GM19397 (cell line): Measurements from ENCODE around the gene FAM193A.
"Not testable (repeated sequence)": the region's sequence is repeated elsewhere in the genome, so short reads cannot be mapped to it uniquely, and the experiment has no call there.

Experiments used
- ATAC-seq: cut with Tn5 transposase; IDR thresholded peaks from one replicate; pipeline ENCODE4 v1.9.1; 2021; ENCODE audit warnings: mild to moderate bottlenecking, moderate library complexity; ENCODE audit not compliant: unreplicated experiment

The FAM193A gene

GRCh38 chr4:2574009-2574408 is 37.6 kb downstream of the FAM193A start:
- no peak for ATAC-seq

- ATAC-seq, result no peak
These were observed 38.4 kb downstream of the FAM193A start for GRCh38 chr4:2574863-2575262.

- no peak for ATAC-seq
These were observed 39.8 kb downstream of the FAM193A start for GRCh38 chr4:2576290-2576689.

GRCh38 chr4:2578106-2578505 is 41.7 kb downstream of the FAM193A start:
- no peak for ATAC-seq

GRCh38 chr4:2579910-2580309 is 43.5 kb downstream of the FAM193A start:
- ATAC-seq, result no peak

- ATAC-seq, result no peak
These were observed 46.6 kb downstream of the FAM193A start for GRCh38 chr4:2583092-2583491.

GRCh38 chr4:2583517-2583916 is 47.1 kb downstream of the FAM193A start:
- no peak for ATAC-seq

GRCh38 chr4:2586502-2586901 is 50.1 kb downstream of the FAM193A start:
- no peak for ATAC-seq

- ATAC-seq, result no peak
These were observed 50.9 kb downstream of the FAM193A start for GRCh38 chr4:2587213-2587823.

- no peak for ATAC-seq
These were observed 51.8 kb downstream of the FAM193A start for GRCh38 chr4:2588259-2588658.

GRCh38 chr4:2591189-2591588 is 54.7 kb downstream of the FAM193A start:
- no peak for ATAC-seq

- ATAC-seq, result not testable (repeated sequence)
These were observed 55.6 kb downstream of the FAM193A start for GRCh38 chr4:2592014-2592413.

- ATAC-seq, result no peak
These were observed 56.1 kb downstream of the FAM193A start for GRCh38 chr4:2592572-2592971.

GRCh38 chr4:2593003-2593402 is 56.6 kb downstream of the FAM193A start:
- ATAC-seq, result no peak

- no peak for ATAC-seq
These were observed 59.0 kb downstream of the FAM193A start for GRCh38 chr4:2595436-2595835.

GRCh38 chr4:2595952-2596552 is 59.6 kb downstream of the FAM193A start:
- ATAC-seq, result no peak

- no peak for ATAC-seq
These were observed 60.2 kb downstream of the FAM193A start for GRCh38 chr4:2596611-2597010.

- peak; percentile 66 for ATAC-seq
These were observed 62.3 kb downstream of the FAM193A start for GRCh38 chr4:2598511-2599303.

- ATAC-seq, result no peak
These were observed 62.8 kb downstream of the FAM193A start for GRCh38 chr4:2599304-2599654.

- no peak for ATAC-seq
These were observed 64.4 kb downstream of the FAM193A start for GRCh38 chr4:2600878-2601277.

GRCh38 chr4:2604614-2605013 is 68.2 kb downstream of the FAM193A start:
- no peak for ATAC-seq

- ATAC-seq, result no peak
These were observed 70.6 kb downstream of the FAM193A start for GRCh38 chr4:2606960-2607506.
